Medulla oblongata (tissue), 1 donor: Measurements from ENCODE around the gene CD2AP.
A peak's percentile ranks its signal among the peaks of the same experiment; 100 is the strongest.
"Not testable (repeated sequence)": the region's sequence is repeated elsewhere in the genome, so short reads cannot be mapped to it uniquely, and the experiment has no call there.

Source experiments
- DNase-seq: peaks from one replicate; pipeline ENCODE4 v3.0.0-alpha.2; 2015; ENCODE audit errors: extremely low spot score

CD2AP gene, protein sequence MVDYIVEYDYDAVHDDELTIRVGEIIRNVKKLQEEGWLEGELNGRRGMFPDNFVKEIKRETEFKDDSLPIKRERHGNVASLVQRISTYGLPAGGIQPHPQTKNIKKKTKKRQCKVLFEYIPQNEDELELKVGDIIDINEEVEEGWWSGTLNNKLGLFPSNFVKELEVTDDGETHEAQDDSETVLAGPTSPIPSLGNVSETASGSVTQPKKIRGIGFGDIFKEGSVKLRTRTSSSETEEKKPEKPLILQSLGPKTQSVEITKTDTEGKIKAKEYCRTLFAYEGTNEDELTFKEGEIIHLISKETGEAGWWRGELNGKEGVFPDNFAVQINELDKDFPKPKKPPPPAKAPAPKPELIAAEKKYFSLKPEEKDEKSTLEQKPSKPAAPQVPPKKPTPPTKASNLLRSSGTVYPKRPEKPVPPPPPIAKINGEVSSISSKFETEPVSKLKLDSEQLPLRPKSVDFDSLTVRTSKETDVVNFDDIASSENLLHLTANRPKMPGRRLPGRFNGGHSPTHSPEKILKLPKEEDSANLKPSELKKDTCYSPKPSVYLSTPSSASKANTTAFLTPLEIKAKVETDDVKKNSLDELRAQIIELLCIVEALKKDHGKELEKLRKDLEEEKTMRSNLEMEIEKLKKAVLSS

DNA sequence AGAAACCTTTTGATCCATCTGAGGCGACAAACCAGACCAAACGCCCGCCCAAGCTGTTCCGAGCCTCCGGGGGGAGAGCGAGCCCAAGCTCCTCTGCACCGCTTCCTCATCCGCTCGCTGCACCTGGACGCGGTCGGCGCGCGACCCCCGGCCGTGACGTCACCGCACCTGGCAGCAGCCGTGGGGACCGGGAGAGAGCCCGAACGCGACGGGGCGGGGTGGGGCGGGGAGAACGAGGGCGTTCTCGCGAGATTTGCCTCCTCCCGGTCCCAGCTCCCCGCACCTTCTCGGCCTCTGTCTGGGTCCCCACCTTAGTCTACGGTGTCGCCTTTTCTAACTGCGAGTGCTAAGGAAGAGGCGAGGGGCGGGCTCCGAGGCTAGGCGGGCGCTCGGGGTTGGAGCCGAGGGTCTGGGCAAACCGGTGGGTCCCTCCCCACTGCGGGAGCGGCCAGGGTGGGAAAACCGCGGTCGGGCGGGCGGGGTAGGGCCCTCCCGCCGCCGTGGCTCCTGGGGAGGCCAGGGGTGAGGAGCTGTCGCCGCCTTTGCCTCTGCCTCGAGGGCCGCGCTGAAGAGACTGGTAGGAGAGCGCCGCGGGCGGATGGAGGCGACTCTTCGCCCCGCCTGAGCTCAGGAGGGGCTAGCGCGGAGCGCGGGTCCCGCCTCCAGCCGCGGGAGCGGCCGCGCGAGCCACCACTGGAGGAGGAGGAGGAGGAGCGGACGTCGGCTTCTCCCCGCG, at the start of gene CD2AP:
TSS of gene CD2AP (plus strand) at position 293 of the 736 bp plus-strand sequence. CDS start 456 bp downstream, outside the sequence.
- peak; percentile 84 for DNase-seq

DNA sequence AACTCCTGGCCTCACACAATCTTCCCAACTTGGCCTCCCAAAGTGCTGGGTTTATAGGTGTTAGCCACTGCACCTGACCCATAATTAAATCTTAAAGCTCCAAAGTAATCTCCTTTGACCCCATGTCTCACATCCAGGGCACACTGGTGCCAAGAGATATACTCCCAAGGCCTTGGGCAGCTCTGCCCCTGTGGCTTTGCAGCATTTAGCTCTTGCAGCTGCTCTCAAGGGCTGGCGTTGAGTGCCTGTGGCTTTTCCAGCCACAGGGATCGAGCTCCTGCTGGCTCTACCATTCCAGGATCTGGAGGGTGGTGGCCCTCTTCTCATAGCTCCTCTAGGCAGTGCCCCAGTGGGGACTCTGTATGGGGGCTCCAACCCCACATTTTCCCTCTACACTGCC, 49.3 kb upstream of the CD2AP start:
- no peak for DNase-seq

DNA sequence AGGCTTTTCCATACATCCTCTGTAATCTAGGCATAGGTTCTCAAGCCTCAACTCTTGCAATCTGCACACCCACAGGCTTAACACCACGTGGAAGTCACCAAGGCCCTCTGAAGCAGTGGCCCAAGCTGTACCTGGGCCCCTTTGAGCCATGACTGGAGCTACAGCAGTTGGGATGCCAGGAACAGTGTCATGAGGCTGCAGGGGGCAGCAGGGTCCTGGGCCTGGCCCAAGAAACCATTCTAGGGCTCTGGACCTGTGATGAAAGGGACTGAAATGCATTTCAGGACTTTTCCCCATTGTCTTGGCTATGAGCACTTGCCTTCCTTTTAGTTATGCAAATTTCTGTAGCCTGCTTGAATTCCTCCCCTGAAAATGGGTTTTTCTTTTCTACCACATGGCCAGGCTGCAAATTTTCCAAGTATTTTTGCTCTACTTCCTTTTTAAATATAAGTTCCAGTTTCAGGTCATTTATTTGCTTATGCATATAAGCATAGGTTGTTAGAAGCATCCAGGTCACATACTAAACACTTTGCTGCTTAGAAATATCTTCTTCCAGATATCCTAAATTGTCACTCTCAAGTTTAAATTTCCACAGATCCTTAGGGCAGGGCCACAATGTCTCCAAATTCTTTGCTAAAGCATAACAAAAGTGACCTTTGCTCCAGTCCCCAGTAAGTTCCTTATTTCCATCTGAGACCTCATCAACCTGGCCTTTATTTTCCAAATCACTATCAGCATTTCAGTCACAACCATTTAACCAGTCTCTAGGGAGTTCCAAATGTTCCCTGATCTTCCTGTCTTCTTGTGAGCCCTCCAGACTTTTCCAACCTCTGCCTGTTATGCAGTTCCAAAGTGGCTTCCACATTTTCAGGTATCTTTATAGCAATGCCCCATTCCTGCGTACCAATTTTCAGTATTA, 48.6 kb upstream of the CD2AP start:
- no peak for DNase-seq

DNA sequence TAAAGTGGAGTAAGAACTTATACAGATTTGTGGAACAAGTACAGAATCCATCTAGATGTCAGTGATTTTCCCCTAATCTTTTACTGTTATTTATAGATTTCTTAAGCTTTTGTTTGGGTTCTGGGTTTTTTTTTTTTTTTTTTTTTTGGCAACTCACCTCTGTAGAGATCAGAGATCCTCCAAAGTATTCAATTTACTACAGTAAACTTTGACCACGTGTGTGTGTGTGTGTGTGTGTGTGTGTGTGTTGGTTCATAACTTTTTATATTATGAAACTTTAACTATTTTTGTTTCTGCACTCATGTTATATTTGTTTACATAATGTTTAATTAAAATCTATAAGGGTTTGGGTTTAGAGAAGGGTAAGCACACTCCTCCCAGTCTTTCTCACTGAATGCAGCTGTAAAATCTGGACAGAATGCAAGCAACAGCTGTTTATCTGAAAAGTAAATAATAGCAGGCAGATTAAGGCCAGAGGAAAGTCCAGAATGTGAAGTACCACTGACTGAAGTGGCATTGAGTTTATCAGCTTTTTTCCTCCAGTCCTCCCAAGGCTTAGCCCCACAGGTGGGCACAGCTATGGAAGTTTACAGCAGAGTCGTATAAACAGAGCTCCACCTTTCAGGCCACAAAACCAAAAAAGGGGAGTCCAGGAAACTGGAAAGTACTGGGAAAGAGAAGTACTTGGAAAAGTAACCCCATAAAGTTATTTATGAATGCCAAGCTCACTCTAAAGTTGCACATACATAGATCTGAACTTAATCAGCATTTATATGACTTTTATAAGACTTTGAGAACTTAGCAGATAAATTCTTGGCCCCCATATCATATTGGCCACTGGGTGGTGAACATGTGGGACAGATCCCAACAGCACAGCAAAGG, 43.0 kb upstream of the CD2AP start:
- DNase-seq = no peak

DNA sequence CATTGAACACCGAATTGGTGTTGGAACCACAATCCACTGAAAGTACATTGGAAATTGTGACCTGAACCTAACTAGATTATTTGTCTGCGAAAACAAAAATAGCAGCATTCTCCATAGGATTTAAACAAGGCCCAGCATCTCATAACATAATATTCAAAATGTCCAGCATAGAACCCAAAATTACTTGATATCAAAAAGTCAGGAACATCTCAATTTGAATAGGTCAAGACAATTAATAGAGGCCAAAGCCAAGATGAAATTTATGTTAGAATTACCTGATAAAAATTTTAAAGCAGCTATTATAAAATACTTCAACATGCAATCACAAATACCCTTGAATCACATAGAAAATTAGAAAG, 42.4 kb upstream of the CD2AP start:
- no peak for DNase-seq

DNA sequence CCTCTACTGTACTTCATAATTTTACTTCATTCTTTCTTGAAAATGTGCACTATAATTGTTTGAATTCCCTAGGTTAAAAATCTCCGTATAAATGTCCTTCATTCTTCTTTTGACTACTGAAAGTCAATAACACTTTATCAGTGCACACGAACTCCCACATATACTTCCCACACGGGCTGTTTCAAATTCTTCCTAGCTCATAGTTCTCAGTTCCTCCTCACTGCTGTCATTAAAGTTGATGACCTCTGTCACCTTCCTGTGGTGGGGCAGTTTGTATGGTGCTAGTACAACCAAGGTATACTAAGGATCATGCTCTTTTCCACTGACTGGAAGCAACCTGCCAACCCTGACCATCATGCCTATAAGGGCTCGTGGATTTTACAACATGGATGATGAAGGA, 40.0 kb upstream of the CD2AP start:
- DNase-seq = no peak

DNA sequence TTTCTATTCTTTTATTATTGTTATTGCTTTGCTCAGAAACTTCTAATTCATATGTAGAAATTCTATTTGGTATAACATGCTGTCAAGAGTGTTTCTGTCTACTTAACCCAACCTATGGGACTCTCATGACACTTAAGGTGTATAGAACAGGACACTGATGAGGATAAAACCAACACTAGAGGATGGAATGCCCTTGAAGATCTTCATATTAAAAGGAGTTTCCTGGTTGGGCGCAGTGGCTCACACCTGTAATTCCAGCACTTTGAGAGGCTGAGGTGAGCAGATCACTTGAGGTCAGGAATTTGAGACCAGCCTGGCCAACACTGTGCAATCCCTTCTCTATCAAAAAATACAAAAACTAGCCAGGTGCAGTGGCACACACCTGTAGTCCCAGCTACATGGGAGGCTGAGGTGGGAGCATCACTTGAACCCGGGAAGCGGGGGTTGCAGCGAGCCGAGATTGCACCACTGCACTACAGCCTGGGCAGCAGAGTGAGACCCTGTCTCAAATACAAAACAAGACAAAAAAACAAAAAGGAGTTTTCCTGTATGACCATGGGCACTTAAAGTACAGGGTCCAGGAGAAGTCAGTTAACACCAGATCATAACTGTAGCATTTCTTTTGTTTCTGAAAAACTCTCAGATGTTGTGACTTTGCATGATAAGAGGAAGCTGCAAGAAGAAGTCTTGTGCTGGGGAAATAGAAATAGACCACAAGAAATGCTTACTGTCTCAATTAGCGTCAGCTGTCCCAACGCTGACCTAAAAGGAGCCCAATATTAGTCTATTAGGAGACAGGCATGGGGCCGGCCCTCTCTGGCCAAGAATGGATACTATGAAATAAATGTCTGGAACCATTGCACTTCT, 38.9 kb upstream of the CD2AP start:
- DNase-seq = peak; percentile 30

DNA sequence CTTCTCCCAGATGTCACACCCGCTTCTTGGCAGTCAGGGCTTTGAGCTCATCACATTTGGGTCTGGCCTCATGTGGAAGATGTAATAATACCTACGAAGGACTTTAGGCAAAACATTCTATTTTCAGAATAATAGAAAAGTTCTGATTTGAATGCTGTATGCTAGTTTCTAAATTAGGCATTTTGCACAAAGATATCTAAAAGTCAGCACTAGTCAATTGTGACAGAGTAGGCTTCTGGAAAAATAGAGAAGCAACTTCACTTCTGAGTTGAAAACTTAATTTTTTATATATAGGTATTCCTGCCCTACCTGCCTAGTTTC, 38.3 kb upstream of the CD2AP start:
- no peak for DNase-seq

DNA sequence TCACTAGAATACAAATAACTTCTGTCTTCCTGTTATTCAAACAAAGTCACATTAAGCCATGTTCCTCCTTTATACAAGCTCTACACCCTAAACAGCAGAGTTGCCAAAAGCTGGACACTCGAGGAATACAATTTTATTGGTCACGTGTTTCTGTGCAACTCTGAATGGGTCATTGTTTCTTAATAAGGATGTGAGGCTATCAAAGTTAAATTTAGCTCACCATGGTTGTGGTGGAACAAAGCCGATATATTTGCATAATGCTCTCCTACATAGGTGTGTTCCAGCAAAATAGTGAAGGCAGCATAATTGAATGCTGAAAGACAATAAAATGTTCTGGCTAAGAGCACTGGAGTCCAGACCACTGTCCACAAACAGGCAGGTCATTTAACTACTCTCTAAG, 36.9 kb upstream of the CD2AP start:
- DNase-seq = peak; percentile 21

DNA sequence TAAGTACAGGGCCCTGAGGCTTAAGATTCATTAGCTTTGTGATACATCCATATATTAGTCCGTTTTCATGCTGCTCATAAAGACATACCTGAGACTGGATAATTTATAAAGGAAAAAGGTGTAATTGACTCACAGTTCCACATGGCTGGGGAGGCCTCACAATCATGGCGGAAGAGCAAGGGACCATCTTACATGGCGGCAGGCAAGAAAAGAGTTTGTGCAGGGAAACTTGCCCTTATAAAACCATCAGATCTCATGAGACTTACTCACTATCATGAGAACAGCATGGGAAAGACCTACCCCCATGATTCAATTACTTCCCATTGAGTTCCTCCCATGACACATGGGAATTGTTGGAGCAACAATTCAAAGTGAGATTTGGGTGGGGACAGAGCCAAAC, 32.6 kb upstream of the CD2AP start:
- not testable (repeated sequence) for DNase-seq

DNA sequence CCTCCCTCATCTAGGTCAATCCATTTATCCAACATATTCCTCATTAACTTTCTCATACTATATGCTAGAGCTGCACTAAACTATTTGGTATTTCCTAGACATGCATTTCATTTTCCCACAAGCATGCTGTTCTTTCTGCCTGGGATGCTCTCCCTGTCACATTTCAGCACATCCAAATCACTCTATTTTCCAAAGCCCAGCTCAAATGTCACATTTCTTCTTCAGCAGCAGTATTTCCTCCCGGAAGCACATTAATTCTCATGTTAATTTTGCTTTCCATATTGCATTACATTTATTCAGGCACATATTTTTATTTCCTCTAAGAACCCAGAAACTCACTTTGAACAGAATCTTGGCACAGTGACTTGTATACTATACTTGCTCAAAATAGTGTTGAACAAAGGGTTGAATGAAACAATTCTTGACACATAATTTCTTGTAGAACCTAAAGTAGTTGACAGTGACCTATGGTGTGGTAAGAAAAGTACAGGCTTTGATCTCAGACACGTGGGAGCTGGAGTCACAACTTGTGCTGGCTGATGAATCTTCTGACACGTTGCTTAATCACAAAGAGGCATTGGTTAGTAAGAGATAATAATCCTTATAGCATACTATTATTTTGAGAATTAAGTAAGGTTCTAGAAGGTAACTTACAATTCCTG, 30.8 kb upstream of the CD2AP start:
- no peak for DNase-seq

DNA sequence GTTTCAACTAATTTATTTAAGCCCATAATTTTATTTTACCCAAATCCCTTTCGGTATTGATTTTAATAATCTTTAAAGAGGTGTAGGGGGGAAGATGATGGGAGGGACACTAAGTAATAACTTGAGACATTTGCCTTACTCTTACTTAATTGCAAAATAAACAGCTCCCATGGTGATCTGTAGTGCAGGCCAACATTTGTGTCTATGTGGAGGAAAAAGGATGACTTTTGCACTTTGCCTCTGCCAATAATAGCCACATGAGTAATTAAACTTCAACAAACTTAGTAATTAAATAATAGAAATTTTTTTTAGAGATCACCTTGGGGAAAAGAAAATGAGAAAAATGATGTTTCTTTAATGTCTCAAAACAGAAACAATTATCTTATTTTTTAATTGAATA, 29.9 kb upstream of the CD2AP start:
- no peak for DNase-seq

DNA sequence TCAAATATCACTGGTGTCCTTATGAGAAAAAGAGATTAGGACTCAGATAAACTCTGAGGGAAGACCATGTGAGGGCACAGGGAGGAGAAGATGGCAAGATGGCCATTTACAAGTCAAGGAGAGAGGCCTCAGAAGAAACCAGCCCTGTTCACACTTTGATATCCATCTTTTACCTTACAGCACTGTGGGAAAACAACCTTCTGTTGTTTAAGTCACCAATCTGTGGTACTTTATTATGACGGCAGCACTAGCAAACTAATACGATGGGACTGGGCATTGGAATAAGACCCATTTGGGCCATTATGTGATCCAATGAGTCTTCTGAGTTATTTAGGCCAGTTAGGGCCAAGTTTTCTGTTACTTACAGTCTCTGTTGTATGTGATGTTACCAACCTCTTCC, 26.4 kb upstream of the CD2AP start:
- no peak for DNase-seq

DNA sequence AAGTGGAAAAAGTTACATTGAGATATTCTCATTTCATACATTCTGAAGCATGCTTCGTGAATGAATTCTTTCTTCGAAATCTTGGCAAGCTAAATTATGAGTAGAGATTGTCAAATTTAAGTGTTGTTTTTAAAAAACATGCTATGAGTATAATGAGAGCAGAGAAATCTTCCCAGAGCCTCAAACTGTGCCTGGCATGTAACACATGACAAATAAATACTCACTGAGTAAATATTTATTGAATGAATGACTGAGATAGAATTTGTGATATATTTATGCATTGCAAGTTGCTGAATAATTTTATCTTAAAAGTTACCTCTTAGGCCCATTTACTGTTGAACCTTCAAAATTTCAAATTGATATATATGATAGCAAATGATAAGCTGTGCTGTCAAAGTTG, 24.7 kb upstream of the CD2AP start:
- DNase-seq = no peak

DNA sequence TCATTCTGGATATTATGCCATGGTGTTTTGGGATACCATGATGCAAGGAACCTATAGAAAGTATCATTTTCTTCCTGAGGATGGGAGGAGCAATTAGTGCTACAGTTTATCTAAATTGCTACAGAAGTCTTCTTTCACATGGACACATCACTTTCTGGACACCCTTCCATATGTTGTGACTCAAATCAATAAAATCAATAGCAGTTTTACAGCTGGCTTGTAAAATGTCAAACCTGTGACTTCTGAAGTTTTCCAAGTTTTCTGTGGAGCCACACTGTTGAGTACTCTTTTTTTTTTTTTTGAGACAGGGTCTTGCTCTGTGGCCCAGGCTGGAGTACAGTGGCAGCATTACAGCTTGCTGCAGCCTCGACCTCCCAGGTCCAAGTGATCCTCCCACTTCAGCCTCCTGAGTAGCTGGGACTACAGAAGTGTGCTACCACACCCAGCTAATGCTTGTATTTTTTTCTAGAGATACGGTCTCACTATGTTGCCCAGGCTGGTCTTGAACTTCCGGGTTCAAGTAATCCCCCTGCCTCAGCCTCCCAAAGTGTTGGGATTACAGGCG, 24.1 kb upstream of the CD2AP start:
- no peak for DNase-seq

DNA sequence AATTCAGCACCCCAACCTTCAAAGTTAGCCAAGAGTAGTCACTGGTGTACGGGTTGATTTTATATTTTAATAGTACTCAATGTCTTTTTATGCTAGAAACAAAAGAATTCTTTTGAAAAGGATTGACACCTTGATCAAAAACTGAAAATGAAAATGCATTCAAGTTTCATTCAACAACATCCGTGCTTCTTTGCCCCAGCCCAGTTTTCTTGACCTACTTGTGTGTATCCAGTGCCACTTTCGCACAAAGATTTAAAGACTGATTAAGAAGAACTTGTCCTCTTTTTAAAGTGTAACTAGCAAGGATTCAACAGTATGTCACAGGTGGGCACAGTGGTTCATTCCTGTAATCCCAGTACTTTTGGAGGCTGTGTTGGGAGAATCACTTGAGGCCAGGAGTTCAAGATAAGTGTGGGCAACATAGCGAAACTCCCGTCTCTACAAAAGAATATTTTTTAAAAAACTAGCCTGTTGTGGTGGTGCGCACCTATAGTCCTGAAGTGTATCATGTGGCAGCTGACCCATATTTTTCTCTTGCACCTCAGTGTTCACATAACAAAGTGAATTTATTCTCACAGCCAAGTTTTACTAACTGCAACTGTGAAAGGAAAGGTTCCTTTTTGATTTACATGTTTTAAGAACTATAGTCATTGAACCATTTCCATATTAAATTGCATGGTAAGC, 22.7 kb upstream of the CD2AP start:
- DNase-seq = no peak

DNA sequence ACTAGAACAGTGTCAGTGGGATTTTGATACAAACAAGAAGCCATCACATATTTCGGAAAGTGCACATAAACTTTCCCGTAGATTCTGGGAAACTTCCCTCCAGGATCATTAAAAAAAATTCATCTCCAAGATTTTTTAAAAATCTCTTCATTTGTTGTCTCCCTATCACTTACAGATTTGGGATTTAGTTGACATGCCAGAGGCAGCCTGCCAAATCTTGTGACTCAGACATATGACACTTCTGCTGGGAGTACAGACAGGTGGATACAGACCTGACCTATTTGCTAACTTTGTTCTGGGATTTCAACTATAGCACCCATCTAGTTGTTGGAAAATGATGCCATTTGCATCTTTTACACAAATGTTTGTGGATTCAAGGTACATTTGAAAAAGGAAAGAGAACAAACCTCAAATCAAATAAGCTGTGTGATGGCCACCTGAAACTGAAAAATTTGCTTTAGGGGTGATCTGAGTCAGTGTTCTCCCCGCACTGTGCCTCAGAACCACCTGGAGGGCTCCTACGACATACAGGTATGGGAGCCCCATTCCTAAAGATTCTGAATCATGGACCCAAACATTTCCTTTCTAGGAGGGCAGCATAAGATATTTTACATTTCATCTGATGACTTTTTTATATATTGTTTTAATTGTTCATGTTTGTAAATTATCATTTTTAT, 21.9 kb upstream of the CD2AP start:
- DNase-seq = no peak

DNA sequence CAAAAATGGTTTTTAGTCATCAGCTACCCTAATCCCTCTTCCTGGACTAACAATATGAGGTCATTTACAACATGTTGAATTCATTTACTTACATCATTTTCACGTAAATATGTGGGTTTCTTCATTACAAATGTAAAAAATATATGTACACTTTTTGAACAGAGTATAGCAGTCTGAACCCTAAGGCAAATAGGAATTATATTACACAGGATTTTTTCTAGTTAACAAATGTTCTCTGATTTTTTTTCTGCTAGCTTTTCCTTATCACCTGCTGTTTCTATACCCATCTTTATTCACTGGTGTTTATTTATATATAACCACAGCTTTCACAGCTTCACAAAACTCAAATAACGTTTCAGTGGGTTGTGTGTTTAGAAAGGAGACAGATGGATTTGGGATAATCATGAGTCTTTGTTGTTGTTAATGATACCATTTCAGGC, 21.0 kb upstream of the CD2AP start:
- no peak for DNase-seq
